NCI-H345 treated with DMSO at 0.1 percent for 48 hours (cell line): ENCODE results near the gene CMTM3.
"Not testable (repeated sequence)": the region's sequence is repeated elsewhere in the genome, so short reads cannot be mapped to it uniquely, and the experiment has no call there.

Experiments
- DNase-seq: peaks from one replicate; lab custom pipeline; 2025; ENCODE audit not compliant: unreplicated experiment; lab: John Stamatoyannopoulos, UW

The CMTM3 gene

DNA sequence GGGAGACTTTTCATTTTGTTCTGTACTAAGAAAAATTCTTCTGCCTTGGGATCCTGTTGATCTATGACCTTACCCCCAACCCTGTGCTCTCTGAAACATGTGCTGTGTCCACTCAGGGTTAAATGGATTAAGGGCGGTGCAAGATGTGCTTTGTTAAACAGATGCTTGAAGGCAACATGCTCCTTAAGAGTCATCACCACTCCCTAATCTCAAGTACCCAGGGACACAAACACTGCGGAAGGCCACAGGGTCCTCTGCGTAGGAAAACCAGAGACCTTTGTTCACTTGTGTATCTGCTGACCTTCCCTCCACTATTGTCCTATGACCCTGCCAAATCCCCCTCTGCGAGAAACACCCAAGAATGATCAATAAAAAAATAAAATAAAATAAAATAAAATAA is 27.1 kb downstream of the CMTM3 start:
- DNase-seq = not testable (repeated sequence)

DNA sequence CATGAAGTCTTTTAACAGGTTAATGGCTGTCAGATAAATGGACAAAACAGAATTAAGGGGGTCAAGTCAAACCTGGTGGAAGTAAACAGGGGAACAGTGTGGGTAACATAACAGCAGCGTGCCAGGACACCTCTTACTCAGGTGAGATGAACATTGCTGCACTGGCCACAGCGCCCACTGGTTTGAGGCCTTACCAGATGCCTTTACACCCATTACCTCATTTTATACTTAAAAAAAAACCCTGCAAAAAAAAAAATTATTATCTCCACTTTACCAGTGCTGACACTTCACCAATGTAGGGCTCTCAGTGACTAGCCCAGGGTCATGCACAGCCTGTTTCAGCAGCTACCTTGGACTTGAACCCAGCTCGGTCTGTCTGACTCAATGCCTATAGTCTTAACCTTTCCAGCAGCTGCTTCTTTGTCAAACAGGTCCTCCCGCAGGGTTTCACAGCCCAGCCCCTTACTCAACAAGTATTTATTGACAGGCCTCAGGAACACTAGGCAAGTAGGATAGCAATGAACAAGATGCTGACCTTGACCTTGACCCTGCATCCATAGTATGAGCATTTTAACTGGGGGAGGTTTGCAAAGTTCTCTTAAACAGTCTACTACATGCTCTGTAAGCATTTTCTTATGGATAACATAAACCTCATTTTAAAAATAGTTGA is 30.2 kb downstream of the CMTM3 start:
- no peak for DNase-seq

DNA sequence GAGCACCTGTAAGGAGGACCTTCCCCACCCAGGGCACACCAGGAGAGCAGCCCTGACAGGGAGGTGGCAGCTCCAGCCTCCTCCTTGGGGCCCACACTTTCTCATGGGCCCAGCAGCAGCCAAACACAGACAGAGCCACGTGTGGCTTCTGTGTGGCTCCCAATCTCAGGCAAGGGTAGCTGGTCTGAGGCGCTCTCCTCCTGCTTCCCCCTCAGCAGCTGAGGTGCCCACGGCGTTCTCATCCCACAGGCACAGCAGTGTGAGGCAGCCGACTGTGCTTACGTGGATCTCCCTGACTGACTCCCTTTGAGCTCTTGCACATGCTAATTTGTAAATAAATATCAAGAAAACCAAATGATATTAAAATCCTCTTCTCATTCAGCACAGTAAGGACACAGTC is 30.9 kb downstream of the CMTM3 start:
- DNase-seq = no peak

DNA sequence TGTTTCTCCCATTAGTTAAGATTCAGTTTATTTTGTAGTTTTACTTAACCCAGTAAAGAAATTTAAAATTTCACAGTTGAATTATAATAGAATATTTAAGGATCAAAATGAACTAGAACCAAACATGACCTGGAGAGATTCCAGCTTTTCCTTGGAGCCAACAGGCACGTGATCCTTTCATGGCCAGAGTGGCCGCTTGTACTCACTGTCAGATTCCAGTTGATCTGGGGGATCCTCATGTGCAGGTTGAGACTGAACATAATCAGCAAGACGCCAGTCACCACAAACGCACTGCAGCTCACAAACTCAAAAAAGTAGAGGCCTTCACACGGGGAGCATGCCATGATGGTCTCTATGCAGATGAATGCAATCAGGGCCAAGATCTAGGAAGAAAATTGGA is 31.7 kb downstream of the CMTM3 start:
- DNase-seq = no peak

DNA sequence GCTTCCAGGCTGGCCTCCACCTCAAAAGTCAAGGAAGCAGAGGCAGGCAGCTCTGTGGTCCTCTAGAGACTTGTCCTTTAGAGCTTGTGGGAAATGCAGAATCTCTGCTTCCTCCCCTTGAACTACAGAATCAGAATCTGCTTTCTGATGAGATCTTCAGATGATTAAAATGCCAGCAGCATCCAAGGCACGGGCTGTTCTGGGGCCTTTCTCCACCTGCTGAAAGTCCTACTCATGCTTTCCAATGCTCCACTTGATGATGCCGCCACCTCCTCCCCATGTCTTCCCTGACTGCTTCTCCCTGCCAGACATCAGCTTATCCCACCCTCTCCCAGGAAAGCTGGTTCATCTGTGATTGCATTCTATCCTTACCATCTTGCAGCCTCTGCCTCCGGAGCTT is 33.3 kb downstream of the CMTM3 start:
- no peak for DNase-seq

DNA sequence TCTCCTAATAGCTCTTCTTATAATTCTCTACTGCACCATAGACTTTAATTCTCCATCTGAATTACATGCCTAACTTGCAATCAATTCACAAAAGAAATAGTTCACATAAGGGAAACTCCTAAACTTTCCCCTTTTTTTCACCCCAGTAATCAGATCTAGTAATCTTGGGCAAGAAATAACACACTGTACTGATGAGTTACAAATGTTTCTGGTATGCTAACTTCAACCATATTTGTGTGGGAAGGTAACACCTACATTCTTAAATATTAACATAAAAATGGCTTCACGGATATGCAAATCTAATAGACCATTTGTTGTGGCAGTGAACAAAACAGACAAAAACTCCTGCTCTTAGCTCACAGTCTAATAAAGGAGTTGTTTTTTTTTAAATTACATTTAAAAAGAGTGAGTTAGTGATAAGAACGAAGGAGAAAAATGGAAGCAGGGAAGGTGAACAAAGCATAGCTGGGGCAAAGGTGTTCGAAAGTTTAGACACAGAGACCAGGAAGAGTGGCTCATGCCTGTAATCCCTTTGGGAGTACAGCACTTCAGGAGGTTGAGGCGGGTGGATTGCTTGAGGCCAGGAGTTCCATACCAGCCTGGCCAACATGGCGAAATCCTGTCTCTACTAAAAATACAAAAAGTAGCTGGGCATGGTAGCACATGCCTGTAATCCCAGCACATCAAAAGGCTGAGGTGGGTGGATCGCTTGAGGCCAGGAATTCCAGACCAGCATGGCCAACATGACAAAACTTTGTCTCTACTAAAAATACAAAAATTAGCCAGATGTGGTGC is 34.8 kb downstream of the CMTM3 start:
- no peak for DNase-seq

DNA sequence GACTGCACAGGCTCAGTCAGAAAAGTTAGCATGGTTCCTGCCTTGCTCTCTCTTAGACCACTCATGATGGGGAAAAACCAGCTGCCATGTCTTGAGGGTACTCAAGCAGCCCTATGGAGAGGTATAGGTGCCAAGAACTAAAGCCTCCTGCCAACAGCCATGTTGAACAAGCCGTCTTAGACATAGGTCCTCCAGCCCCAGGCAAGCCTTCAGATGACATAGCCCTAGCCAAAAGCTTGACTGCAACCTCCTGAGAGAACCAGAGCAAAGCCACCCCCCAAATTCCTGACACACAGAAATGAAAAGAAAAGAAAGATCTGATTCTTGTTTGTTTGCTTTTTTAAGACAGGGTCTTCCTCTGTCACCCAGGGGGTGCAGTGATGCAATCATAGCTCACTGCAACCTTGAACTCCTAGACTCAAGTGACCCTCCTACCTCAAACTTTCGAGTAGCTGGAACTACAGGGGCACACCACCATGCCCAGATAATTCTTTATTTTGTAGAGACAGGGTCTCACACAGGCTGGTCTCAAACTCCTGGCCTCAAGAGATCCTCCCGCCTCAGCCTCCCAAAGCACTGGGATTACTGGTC is 36.3 kb downstream of the CMTM3 start:
- no peak for DNase-seq

DNA sequence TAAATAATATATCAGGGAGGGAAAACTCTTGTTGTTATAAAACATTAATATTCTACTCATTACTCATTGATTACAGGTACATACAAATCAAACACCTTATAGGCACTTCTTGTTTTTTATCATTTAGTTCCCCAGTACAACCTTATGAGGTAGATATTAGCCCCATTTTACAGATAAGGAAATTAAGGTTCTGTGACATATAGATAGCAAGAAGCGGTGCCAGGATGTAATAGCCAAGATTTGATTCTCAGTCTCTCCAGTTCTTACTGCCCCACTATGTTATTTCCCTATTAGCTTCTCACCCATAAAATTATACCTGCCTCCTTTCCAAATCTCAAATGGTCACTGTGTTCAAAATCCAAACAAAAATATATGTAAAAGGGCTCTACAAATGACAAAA is 36.9 kb downstream of the CMTM3 start:
- DNase-seq = no peak

DNA sequence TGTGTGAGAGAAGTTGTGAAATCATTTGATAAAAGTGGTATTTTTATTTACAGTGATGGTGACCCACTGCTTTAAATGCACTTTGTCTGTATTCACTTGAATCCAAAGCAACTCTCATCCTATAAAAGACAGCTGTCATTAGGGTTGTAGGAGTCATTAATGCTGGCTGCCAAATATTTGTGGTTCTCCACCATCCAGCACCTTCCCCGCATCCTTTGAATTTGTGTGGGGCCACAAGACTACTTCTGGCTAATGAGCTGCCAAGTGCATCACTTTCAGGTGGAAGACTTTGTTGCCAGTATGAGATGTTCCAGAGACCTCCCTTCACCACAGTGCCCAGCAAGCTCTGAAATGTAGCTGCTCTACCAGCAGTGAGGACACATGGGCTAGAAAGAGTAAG is 43.4 kb downstream of the CMTM3 start:
- no peak for DNase-seq

DNA sequence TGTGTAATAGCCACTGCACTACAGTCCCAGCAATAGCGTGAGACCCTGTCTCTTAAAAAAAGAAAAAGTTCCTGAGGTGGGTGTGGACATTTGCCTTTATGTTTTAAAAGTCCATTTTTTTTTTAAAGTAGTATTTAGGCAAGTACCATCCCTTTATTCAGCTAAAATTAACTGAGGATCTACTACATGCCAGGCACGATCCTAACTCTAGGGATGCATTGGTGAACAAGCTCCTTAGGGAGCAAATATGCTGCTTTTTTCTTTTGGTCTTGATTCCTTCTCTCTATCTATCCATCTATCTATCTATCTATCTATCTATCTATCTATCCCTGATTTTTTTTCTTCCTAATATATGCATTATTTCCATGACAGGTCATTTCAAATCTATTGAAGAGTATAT is 44.7 kb downstream of the CMTM3 start:
- no peak for DNase-seq

DNA sequence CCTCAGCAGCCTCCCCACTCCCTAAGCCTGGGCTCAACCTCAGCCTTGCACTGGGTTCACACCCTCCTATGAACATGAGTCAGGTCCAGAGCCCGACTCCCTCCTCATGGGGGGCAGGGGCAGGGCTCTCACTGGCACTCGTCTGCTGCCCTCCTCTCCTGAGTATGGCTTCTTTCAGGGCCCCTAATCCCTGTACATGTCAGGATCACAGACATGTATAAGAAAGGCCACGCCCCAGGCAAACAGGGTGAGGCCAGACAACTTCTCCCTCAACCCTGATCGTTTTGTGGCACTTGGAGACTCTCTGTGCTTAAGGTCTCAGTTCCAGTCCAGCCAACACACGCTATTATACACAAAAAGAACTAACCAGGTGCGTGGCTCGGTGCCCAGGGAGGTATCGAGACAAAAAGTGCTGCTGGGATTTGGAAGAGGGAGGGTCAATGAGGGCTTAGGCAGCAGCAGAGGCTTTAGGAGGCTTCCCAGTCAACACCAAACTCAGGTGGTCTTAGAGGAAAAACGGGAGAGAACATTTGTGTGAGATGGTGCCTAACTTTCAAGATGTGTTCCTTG is 45.2 kb downstream of the CMTM3 start:
- DNase-seq = no peak

DNA sequence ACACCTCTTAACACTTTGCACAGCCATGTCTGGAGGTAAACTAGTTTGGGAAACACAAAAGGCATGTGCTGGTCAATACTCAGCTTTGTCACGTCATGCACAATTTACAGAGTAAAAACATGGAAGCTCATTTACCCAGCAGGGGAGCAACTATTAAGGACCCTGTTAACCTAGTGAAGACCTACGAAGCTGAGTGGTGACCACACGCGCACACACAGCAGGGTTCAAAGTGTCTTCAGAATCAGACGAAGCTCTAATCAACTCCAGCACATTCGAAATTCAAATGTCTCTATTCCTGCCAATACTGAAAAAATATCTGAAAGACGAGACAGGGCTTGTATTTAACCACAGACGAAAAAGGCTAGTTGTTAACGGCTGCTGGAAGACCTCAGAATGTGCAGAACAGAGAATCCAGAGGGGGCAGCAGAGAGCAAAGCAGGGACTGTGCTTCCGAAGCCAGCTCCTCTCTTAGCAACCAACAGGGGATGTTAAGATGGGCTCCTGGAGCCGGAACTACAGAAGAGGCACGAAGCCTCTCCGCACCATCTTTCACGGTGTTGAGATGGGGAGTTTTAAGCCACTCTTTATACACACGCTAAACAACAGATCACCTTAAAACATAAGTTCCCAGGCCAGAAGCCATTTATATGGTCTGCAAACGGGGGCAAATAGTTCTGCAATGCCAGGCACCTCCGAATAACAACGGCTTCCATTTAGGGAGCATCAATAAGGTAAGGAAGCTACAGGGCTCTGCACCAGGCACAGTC is 46.4 kb downstream of the CMTM3 start:
- DNase-seq = peak; percentile 77

DNA sequence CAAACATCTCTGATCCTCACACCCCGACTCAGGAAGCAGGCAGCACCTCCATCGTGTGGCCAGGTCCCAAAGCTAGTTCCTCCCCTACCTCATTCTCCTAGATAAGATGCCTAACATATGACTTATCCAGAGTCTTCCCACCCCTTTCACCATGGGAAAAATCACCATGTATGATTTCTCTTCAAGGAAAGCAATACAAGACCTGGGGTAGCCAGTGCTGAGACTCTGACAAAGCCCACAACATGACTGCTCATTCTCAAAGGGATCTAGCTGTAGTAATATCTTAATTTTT is 46.9 kb downstream of the CMTM3 start:
- no peak for DNase-seq

DNA sequence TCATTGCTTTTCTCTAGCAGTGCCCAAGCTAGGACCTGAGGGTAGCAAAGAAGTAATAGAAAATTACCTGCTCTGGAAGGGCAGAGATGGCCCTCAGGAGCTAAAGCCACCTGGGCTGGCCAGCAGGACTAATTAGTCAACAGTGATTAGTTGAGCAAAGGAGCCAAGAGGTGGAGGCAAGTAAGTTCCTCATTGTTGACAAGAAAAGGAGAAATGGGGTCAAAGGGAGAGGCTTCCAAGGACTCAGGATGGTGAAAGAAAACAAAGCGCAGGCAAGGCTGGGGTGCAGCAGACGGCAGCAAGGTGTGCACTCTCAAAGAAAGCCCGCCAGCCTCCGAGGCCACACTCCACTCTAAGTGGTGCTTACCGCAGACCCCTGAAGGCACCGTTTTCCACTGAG is 47.5 kb downstream of the CMTM3 start:
- DNase-seq = no peak

DNA sequence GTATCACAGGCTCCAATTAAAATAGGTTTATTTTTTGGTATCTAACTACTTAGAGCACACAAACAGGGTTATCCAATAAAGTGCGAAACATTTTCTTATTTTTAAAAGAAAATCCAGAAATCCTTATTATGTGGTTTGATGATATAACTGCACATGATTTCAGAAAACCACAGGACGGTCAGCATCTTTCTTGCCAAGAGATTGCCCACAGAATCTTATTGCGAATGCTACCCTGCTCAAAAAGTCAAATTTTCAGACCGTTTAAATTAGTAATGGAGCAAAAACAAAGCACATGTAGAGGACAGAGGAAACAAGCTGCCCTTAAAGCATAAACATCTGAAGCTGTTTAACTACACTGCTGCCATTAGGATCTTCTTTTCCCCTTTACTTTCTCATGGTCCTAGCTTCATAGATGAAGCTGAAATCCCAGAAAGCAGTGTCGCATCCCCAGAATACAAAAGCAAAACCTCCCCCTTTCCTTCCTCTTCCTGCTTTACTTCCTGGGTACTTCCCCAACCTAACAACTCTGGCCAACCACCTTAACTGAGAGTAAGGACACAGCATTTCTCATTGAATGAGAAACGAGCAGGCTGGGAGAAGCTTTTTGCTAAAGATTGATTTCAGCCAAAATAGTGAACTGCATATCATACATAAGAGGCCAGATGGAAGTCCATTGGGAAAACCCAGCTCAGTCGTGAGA is 48.3 kb downstream of the CMTM3 start:
- DNase-seq = no peak

DNA sequence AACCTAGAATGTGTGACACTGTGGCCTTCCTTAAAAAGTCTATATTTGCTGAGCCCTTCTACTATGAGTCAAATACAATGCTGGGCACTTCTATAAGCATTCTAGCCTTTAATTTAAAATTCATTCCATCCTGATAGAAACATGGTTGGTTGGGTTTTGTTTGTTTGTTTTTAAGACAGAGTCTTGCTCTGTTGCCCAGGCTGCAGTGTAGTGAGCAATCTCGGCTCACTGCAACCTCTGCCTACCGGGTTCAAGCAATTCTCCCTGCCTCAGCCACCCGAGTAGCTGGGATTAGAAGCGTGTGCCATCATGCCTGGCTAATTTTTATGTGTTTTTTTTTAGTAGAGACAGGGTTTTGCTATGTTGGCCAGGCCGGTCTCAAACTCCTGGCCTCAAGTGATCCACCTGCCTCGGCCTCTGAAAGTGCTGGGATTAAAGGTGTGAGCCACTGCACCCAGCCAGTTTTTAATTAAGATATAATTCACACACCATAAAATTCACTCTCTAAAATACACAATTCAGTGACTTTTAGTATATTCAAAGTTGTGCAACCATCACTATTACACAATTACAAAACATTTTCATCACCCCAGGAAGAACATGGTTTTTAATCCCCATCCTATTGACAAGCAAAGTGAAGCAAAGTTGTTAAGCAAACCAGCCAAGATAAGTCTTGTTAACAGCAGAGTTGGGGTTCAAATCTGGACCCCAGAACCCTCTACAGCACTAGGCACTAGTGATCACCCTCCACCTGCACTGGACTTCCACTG is 49.3 kb downstream of the CMTM3 start:
- DNase-seq = no peak

DNA sequence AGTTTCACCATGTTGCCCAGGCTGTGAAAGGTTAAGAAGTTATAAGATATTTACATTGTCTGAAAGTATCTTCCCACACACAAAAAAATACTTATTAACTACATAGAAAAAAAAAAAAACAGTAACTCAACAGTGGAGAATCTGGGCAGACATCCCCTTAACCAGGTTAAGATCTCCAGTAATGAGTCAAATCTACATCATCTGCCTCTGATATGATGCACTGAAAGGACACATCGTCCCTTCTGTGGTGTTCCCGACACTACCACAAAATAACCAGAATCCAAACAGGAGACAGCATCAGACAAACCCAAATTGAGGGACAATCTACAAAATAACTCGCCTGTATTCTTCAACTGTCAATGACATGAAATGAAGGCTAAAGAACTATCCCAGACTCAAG is 52.0 kb downstream of the CMTM3 start:
- no peak for DNase-seq

DNA sequence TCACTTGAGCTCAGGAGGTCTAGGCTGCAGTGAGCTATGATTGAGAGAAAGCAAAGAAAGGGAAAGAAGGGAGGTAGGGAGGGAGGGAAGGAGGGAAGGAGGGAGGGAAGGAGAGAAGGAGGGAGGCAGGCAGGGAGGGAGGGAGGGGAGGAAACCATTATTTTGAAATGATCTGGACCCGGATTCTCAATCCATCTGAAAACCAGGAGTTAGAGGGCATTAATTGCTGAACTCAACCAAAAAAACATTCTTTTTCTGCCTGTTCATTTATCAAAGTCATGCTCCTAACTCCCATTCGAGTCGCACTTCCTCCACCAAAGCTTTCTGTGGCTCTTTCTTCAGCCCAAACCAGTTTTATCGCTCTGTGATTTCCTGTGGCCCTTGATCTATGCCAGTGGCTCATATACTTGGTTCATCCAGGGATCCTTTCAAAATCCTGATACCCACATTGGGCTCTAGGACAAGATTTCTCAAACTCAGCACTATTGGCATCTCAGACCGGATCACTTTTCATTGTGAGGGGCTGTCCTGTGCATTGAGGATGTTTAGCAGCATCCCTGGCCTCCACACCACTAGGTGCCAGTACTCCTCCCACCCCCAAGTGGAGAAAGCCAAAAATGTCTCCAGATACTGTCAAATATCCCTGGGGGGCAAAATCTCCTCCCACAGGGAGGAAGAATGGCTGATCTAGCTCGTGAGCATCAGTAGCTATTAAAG is 53.8 kb downstream of the CMTM3 start:
- no peak for DNase-seq

DNA sequence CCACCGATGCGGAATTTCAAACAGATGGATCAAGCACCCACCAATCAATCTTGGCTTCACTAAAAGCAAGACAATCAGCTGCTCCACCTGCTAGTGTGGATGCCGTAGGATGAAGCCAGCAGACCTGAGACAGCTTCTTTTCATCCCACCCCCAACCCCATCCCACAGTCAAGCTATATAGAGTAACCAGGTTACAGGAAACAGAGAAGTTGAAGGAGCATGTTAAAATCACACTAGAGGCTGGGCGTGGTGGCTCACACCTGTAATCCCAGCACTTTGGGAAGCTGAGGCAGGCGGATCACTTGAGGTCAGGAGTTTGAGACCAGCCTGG is 54.3 kb downstream of the CMTM3 start:
- no peak for DNase-seq
